Astrocyte of the spinal cord (primary cell): ENCODE results near the gene NRXN3.

Source experiments
- DNase-seq: peaks from one replicate; pipeline ENCODE4 v3.0.0; 2011; ENCODE audit warnings: low read depth, low spot score
- H3K4me3 ChIP-seq: 2 replicates; pipeline ENCODE4 v1.5.1; 2011; ENCODE audit warnings: low read depth, mild to moderate bottlenecking, low read length, moderate library complexity
- CTCF ChIP-seq: IDR thresholded peaks from 2 replicates; pipeline ENCODE4 v1.5.1; 2012; ENCODE audit warnings: low read depth, mild to moderate bottlenecking, low read length, inconsistent platforms
- in situ Hi-C: cut with HindIII; loops from 2 replicates; pipeline ENCODE4 v1.10.0; 2017; ENCODE audit warnings: low sequenced_read_pairs

Gene NRXN3

GRCh38 chr14:78688503-78688902, 518.3 kb downstream of the NRXN3 start:
- TF ChIP-seq CTCF, result no peak
- no peak overlapping the region for H3K4me3 ChIP-seq
- in situ Hi-C loops, result no loop called here
- DNase-seq, result no peak

GRCh38 chr14:78690836-78691235, 520.7 kb downstream of the NRXN3 start:
- TF ChIP-seq CTCF, result no peak
- in situ Hi-C loops, result no loop called here
- H3K4me3 ChIP-seq, result no peak overlapping the region
- DNase-seq, result peak; percentile 22

GRCh38 chr14:78697341-78697740, 527.2 kb downstream of the NRXN3 start:
- in situ Hi-C loops, result no loop called here
- TF ChIP-seq CTCF, result peak; percentile 65
- H3K4me3 ChIP-seq, result no peak overlapping the region
- DNase-seq, result peak; percentile 42

GRCh38 chr14:78698991-78699390, 528.8 kb downstream of the NRXN3 start:
- in situ Hi-C loops, result no loop called here
- DNase-seq, result no peak
- TF ChIP-seq CTCF, result no peak
- no peak overlapping the region for H3K4me3 ChIP-seq

- no peak for TF ChIP-seq CTCF
- in situ Hi-C loops, result no loop called here
- no peak for DNase-seq
- H3K4me3 ChIP-seq, result no peak overlapping the region
Measured at GRCh38 chr14:78700236-78700635, 530.1 kb downstream of the NRXN3 start.

GRCh38 chr14:78701246-78701645, 531.1 kb downstream of the NRXN3 start:
- in situ Hi-C loops, result no loop called here
- H3K4me3 ChIP-seq, result no peak overlapping the region
- DNase-seq, result peak; percentile 17
- no peak for TF ChIP-seq CTCF

- no peak for DNase-seq
- no peak for TF ChIP-seq CTCF
- in situ Hi-C loops, result no loop called here
Measured at GRCh38 chr14:78704965-78705364, 534.8 kb downstream of the NRXN3 start.

More at GRCh38 chr14:78704965-78705364, 534.8 kb downstream of the NRXN3 start:
- H3K4me3 ChIP-seq, result no peak overlapping the region
